ENCODE data around the gene LMBR1.

The LMBR1 gene

GRCh38 chr7:156752367-156753228, 140.4 kb downstream of the LMBR1 start:
- Histone ChIP-seq H3K36me3 (peaks cover 9% of the 10 kb centered on the region), H3K27ac (no peak overlapping the region), H3K9me3 (ENCODE audit: severe bottlenecking) (no peaks in the 10 kb centered on the region), H3K4me3 (ENCODE audit: low read depth, low read length) (no peak overlapping the region), H3K27me3 (ENCODE audit: insufficient read depth, low read depth, severe bottlenecking) (no peaks in the 10 kb centered on the region)
- no peak for DNase-seq
- TF ChIP-seq CTCF (IDR thresholded peaks at IDR 0.05; ENCODE audit: low read depth, low read length), result no peak

DNA sequence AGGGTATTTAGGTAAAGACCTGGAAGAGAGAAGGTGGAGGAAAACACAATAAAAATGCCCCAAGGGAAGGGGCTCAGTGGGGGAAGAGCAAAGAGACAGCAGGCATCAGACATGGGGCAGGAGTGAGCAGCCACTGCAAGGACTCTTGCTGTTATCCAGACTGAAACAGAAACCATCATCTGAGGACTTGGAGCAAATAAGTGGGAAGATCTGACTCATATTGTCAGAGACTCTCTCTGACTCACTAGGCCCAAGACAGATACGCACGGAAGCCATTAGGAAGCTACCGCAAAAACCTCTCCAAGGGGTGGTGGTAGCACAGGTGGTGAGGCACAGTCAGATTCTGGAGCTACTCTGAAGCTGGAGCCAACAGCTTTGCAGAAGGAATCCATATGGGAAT, 141.7 kb downstream of the LMBR1 start:
- Histone ChIP-seq H3K27ac (no peak overlapping the region), H3K4me3 (ENCODE audit: low read depth, low read length) (no peak overlapping the region), H3K27me3 (ENCODE audit: insufficient read depth, low read depth, severe bottlenecking) (no peaks in the 10 kb centered on the region), H3K9me3 (ENCODE audit: severe bottlenecking) (no peaks in the 10 kb centered on the region), H3K36me3 (peaks cover 9% of the 10 kb centered on the region)
- DNase-seq, result no peak
- no peak for TF ChIP-seq CTCF (IDR thresholded peaks at IDR 0.05; ENCODE audit: low read depth, low read length)

DNA sequence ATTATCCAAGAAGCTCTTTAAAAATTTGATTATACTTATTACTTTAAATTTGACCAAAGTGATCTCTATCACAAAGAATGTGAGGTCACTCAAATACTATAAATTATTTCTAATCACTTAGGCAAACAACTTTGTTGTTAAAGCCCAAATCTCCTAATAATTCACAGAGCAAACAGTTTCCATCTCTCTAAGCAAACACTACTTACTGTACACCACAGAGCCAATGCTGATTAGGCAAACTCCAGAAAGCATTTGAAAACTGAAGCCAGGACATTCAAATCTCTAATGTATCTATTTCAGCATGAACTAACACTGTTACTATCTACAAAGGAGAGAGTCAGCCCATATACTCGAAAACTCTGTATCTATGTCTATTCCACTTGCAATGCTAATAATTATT, 145.3 kb downstream of the LMBR1 start:
- H3K36me3 ChIP-seq, result no peaks in the 10 kb centered on the region
- no peaks in the 10 kb centered on the region for H3K27me3 ChIP-seq (ENCODE audit: insufficient read depth, low read depth, severe bottlenecking)
- H3K4me3 ChIP-seq (ENCODE audit: low read depth, low read length), result no peak overlapping the region
- H3K27ac ChIP-seq, result no peak overlapping the region
- DNase-seq, result no peak
- H3K9me3 ChIP-seq (ENCODE audit: severe bottlenecking), result no peaks in the 10 kb centered on the region
- no peak for TF ChIP-seq CTCF (IDR thresholded peaks at IDR 0.05; ENCODE audit: low read depth, low read length)

DNA sequence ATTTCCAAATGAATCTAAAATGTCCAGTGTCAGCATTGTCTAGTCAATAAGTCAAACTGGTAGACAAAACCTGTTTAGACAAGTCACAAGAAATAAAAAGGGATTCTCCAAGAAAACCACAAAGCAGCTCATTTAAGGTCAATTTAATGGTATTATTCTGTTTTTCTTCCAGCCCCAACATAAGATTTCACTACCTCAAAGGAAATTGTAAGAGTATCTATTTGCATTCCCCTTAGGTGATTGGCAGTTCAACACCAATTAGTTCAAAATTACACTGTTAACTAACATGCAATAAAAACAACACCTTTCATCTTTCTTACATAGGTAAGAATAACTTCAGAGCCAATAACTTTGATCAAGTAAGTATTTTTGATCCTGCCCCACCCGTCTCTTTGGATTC, 146.1 kb downstream of the LMBR1 start:
- no peak for DNase-seq
- Histone ChIP-seq H3K27me3 (ENCODE audit: insufficient read depth, low read depth, severe bottlenecking) (no peaks in the 10 kb centered on the region), H3K4me3 (ENCODE audit: low read depth, low read length) (no peak overlapping the region), H3K36me3 (no peaks in the 10 kb centered on the region), H3K9me3 (ENCODE audit: severe bottlenecking) (no peaks in the 10 kb centered on the region), H3K27ac (no peak overlapping the region)
- TF ChIP-seq CTCF (IDR thresholded peaks at IDR 0.05; ENCODE audit: low read depth, low read length), result no peak

GRCh38 chr7:156739596-156739995, 153.4 kb downstream of the LMBR1 start:
- H3K9me3 ChIP-seq (ENCODE audit: severe bottlenecking), result no peaks in the 10 kb centered on the region
- H3K36me3 ChIP-seq, result peaks cover 6% of the 10 kb centered on the region; the same call in 1 of the 2 replicates
- no peak for DNase-seq
- H3K27ac ChIP-seq, result no peak overlapping the region
- TF ChIP-seq CTCF (IDR thresholded peaks at IDR 0.05; ENCODE audit: low read depth, low read length), result no peak
- no peaks in the 10 kb centered on the region for H3K27me3 ChIP-seq (ENCODE audit: insufficient read depth, low read depth, severe bottlenecking)
- no peak overlapping the region for H3K4me3 ChIP-seq (ENCODE audit: low read depth, low read length)

Measured in WERI-Rb-1 (cell line).